ENCODE data around the gene KLHL21. TPM values are rescaled to one million over a fixed set of nuclear protein-coding genes. Genes with fewer than 3 reads are reported as not detected.
"Not testable (repeated sequence)": the region's sequence is repeated elsewhere in the genome, so short reads cannot be mapped to it uniquely, and the experiment has no call there.

KLHL21 gene
- total RNA-seq, 2 experiments from 2014 or later = 33.7 to 35.5 TPM

DNA sequence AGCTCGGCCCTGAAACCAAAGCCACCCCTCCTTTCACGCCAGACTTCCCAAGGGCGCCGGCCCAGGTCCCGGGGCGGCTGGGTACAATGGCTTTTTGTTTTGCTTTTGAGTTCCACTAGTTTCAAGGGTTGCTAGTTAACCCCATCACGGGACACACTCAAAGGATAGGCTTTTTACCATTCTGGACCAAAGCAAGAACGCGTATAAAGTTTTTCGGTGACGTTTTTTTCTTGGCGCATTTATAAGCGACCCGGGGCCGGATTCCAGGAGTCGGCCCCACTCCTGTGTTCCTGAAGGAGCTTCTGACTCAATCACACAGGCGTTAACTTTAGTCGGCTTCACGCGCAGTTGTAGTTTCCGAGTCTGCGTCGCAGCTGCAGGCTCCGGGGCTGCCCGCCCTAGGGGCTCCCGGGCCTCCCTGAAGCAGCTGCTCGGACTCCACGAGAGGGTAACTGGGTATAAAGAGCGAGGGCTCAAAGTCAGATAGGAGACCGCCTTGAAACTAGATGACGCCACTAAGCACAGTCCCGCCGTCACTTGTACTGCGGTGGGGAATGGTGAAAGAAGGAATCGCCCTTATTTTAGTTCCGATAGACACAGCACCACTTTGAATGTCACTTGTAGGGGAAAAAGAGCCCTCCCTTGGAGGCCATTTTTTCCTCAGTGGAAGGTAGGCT lies 707 bp upstream of the KLHL21 start:
- ChIA-PET POLR2A (interaction anchor here (0.5 to 3.5 kb wide), 9 partner anchors 9 to 138 kb away, joined by 3 to 20 read pairs (median 4); partner anchors contain the start of genes DNAJC11, NOL9, PHF13 and TAS1R1), CTCF (interaction anchor here (1.1 to 4.2 kb wide), 5 partner anchors 9 to 49 kb away, joined by 4 to 17 read pairs (median 4); partner anchors contain the start of genes NOL9, TAS1R1 and ZBTB48)

DNA sequence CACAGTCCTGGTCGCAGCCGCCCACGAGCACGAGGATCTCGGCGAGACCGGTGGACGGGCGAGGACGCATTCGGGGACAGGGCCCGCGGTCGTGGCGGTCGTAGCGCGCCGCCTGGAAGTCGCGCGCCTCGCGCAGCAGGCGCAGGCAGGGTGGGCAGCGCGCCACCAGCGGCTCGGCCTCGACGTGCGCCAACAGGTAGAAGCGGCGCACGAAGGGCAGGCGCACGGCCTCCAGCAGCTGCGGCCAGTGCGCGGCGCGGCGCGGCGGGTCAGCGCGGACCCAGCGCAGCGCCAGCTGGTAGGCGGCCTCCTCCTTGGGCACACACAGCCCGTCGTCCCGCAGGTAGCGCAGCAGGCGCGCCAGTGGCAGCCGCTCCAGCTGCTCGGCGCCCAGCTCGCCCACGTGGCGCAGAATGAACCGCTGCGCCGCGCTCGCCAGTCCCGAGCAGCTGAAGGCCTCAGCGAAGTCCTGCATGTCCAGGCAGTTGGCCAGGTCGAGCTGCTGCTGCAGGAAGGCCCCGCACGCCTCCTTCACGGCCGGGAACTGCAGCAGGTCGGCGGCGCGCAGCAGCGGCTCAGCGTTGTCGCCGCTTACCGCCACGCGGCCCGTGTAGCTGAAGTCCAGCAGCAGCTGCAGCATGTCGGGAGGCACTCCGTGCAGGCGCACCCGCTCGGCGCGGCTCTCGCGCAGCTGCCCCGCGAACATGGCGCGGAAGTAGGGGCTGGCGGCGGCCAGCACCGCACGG lies 573 bp downstream of the KLHL21 start:
- ChIA-PET POLR2A (interaction anchor here (0.7 to 3.5 kb wide), 6 partner anchors 10 to 48 kb away, joined by 3 to 20 read pairs (median 11); partner anchors contain the start of genes NOL9, PHF13, TAS1R1 and ZBTB48), CTCF (interaction anchor here (0.7 to 4.2 kb wide), 5 partner anchors 10 to 67 kb away, joined by 3 to 17 read pairs (median 4); partner anchors contain the start of genes NOL9, TAS1R1, THAP3 and ZBTB48)

DNA sequence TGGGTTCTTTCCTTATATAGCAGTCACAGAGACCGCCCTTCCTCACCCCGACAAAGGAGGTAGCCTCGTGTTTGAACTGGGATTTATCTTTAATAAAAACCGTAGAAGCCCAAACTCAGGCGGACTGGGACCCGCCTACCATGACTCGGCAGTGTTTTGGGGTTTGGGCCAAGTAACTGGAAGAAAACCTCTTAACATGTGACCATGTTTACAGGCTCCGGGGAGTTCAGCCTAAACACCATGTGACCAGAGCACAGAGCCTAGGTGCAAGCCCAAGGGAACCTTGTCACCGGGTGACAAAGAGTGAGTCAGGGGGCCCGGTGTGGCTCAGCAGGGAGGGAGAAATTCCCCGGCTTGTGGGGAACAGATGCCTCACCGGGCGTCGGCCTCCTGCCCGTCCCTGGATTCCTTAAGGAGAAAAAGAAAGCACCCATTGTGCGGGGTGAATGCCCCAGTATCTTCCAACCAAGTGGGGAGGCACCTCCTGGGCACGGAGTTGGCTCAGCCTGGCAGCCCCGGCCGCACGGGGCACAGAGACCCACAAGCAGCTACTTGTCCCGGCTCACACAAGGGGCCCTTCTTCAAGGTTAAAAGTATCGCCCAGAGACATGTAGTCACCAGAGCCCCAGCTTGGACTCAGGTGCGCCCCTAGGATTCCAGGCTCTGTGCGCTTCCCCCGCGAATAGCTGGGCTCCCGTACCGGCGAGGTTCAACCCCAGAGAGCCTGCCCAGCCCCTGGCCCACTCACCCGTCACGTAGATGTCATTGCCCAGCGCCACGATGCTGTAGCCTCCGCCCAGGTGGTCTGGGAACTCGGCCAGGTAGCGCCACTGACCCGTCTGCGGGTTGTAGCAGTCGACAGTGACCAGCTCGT lies 1.4 kb downstream of the KLHL21 start:
- ChIA-PET POLR2A (interaction anchor here (0.7 to 3.5 kb wide), 6 partner anchors 10 to 48 kb away, joined by 3 to 20 read pairs (median 11); partner anchors contain the start of genes NOL9, PHF13, TAS1R1 and ZBTB48), CTCF (interaction anchor here (1.4 to 4.2 kb wide), 3 partner anchors 11 to 46 kb away, joined by 3 to 17 read pairs (median 10); partner anchors contain the start of genes NOL9, TAS1R1 and THAP3)

DNA sequence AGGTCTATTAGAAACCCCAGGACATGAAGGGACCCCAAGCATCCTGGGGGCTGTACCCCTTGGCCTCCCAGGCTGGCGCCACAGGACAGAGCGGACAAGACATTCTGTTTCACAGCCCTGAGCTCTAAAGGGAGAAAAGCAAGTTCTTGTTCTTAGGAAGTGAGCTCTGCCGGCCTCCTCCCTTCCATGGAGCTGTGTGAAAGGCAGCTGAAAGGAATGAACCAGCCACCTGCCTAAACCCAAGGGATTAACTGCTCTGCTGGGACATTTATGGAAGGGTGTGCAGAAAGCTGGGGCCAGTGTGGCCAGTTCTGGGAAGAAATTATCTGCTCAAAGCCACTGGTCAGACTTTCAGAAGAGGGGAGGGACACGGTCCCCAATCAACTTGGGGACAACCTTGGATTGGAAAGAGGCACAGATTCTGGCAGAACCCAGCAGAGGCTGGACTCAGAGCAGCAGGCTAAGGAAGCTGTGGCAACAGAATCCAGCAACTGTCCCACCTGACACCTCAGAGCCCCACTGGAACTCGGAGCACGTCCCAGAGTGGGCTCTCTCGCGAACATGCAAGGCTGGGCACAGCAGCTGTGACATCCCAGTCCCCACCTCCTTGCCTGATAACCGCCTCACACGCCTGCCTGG lies 2.1 kb downstream of the KLHL21 start:
- ChIA-PET POLR2A (interaction anchor here (2.7 kb wide), 1 partner anchor 20 kb away, joined by 15 read pairs; the partner anchor contains the start of gene ZBTB48), CTCF (interaction anchor here (0.8 to 1.3 kb wide), 2 partner anchors 17 to 178 kb away, joined by 3 to 5 read pairs; no protein-coding TSS in a partner anchor)

DNA sequence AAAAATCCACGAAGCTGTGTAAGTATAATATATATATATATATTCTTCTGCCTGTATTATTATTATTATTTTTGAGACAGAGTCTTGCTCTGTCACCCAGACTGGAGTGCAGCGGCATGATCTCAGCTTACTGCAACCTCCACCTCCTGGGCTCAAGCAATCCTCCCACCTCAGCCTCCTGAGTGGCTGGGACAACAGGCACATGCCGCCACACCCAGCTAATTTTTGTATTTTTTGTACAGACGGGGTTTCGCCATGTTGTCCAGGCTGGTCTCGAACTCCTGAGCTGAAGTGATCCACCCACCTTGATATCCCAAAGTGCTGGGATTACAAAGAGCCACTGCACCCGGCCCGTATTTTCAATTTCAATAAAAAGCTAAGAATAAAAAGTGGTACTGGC lies 2.7 kb downstream of the KLHL21 start:
- POLR2A ChIA-PET = not testable (repeated sequence)

DNA sequence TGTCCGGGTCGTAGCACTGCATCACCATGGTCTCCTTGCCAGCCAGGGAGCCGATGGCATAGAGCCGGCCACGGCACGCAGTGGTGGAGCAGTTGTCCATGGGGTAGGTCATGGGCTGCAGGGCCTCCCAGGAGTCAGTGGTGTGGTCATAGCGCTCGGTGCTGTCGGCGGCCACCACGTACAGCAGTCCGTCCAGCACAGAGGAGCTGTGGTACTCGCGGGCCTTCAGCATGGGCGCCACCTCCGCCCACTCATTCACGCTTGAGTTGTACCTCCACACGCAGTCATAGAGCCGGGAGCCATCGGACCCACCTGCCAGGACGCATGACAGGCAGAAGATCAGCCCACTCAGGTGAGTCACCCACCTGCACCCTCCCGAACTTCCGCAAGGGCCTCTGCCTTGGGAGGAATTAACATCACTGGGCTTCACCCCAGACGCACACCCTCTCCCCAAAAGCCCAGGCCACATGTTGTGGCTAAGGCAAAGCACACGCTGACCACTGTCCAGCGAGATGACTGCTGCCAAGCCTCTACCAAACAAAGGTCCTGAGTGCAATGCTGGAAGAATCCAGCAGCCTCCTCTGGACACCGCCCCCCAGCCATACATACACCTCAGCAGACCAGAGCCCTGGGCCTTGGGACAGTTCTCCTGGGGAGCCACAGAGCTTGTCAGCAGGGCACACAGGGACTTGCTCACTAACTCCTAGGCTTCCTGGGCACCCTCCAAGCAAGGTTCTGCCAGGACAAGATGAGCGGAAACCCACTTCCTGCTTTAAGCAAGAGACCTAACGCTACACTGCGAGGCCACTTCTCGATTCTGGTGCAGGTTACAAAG lies 3.3 kb downstream of the KLHL21 start:
- CTCF ChIA-PET = interaction anchor here (0.8 to 1.3 kb wide), 2 partner anchors 16 to 177 kb away, joined by 3 to 5 read pairs; no protein-coding TSS in a partner anchor
- POLR2A ChIA-PET = no interaction called here

More for the DNA sequence above, 2.7 kb downstream of the KLHL21 start:
- CTCF ChIA-PET = interaction anchor here (0.8 to 1.3 kb wide), 2 partner anchors 16 to 178 kb away, joined by 3 to 5 read pairs; no protein-coding TSS in a partner anchor

DNA sequence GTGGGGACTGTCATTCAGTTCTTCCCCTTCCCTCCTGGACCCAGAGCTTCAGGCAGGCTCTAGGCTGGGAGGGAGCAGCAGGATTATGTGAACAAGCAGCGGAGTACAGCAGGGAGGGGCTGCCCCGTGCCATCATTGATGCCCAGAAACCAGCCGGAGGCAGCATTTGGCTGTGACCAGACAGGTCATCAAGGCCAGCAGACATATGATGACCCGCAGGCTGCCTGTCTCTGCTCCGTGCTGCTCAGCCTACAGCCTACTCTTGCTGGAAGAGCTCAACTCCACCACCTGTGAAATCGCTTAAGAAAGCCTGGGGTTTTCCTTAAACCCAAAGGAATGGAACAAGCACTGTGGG lies 4.9 kb downstream of the KLHL21 start:
- CTCF ChIA-PET = no interaction called here
- POLR2A ChIA-PET = no interaction called here

DNA sequence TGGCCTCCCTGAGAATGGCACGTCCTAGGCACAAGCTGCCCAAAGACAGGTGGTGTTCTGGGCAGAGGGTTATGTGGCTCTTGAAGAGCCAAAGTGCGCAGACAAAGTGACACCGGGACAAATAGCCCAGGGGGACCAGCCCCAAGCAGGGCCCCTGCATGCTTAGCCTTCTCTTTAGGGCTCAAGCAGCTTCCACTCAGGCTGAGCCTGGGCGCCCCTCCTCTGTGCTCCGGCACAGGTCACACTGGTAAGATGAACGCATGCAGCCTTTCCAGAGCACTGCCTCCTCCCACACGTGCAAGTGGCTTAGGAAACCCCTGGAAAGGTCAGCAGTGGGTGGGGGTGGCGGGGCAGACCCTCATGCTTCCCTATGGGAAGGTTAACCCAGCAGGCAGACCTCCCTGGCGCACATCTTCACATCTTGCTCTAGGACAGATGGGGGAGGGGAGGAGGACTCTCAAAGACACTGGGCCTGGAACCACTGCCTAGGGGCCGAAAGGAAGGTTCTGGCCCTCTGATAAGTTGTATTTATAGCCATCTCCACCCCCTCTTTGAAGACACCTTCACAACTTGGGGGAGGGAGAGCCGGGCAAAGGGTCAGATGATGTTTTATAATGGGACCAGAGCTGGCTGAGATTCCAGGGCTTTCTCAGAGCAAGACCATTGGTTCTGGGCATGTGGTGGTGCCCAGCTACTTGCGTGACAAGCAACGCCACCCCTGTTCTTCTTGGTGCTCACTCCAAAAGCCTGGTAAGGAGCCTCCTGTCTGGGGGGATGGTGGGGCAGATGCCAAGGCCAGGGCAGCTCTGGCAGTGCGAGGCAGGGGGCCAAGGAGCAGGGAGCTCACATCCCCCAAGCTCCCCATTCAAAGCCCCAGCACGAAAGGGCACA lies 5.5 kb downstream of the KLHL21 start:
- ChIA-PET POLR2A (no interaction called here), CTCF (no interaction called here)

DNA sequence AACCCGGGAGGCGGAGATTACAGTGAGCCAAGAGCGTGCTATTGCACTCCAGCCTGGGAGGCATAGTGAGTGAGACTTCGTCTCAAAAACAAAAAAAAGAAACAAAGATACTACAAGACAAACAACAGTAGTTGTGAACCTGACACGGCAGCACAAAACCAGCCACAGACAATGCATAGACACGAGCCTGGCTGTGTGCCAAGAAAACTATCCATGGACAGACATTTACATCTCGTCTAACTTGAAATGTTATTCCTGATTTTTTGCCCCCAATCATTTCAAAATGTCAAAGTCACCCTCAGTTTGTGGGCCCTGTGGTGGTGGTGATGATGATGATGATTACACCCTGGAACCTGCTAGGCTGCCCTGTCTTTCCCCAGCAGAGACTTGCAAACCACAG lies 6.3 kb downstream of the KLHL21 start:
- CTCF ChIA-PET = no interaction called here
- POLR2A ChIA-PET = no interaction called here

DNA sequence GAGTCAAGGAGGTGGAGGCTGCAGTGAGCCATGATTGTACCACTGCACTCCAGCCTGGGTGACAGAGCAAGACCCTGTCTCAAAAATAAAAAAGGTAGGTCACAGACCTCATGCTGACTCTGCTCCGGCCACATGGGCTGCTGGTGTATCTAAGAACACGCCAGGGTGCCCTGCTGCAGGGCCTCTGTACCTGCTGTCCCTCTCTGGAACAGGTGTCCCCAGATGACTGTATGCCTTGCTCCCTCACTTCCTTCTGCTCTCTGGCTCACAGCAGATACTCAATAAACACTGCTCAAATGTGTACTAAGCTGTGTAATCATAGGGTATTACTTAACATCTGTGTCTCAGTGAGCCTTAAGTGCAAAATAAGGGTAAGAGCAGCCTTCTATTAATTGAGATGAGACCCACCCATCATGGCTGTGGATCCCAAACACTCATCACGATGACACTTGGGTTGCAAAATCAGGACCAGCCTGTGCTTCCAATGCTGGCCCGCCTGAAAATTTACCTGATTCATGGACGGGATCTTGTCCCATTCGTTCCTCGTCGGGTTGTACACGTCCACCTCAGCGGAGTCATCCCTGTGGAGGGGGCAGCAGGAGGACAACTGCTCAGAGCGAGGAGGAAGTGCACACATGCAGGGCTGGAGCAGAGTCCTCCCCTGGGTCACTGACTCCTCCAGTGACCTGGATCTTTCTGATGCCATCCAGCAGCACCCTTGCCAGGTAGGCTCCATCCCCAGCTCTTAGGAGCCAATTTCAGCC lies 7.5 kb downstream of the KLHL21 start:
- POLR2A ChIA-PET = no interaction called here

DNA sequence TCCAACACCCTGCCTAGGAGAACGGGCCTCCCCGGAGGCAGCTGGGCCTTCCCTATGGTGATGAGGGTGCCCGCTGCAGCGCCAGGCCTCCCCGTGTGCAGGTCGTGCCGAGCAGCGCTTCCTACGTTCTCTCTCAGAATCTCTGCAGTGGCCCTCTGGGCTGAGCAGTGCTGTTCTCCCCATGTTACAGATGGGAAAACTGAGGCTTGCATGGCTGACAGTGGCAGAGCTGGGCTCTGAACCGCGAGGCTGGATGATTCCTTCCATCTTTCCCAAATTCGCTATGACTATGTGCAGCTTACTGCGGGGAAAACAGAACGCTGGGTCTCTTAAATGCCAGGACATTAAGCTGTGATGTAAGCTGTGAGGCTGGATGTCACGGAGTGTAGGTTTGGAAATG lies 8.9 kb downstream of the KLHL21 start:
- ChIA-PET POLR2A (no interaction called here), CTCF (interaction anchor here (0.7 kb wide), 1 partner anchor 31 kb away, joined by 3 read pairs; the partner anchor contains the start of gene THAP3)

More for the DNA sequence above, 7.5 kb downstream of the KLHL21 start:
- CTCF ChIA-PET = no interaction called here

DNA sequence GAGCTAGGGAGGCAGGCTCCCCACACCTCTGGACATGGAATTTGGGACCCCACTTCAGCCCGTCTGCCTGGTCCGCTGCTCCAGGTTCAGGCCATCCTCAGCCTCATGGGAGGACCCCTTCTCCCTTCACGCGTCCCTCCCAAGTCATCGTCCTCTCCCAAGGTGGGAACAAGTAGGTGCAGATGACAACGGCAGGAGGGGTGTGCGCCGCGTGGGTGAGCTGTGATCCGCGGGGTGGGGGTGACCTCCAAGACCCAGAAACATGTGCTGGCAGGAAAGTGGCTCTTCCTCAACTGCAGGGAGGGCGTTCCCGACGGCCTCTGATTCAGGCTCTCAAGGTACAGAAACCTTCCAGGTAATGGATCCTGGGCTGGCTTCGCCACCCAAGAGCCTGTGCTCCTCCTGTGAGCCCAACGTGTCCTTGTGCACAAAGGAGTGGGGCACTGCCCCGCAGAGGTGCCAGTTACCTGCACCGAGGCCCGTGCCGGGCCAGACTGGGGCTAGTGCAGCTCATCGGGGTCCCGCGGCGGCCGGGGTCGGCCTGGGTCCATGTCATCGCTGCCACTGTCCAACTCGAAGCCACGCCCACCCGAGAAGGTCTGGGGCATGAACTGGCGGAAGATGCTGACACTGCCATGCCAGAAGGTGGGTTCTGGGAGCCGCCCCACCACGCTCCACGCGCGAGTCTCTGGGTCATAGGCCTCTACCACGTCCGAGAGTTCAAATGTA lies 9.6 kb downstream of the KLHL21 start:
- ChIA-PET POLR2A (no interaction called here), CTCF (no interaction called here)

DNA sequence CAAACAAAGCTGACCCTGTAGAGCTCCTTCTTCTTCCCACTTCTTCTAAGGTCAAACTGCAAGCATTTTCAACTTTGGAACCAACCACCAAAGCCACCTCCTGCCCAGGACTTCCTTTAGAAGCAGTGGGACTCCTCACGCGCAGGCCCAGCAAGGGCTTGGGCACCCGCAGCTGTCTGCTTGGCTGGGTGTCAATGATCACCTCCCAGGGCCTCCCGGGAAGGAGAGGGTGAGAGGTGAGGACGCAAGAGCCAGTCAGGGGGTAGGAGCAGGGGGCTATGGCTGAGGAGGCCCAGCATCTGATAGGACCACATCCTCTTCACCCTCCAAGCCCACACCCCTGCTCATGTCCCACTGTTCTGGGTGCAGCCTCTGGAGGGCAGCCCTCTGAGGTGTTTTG lies 10.2 kb downstream of the KLHL21 start:
- CTCF ChIA-PET = no interaction called here
- POLR2A ChIA-PET = interaction anchor here (0.7 kb wide), 1 partner anchor 11 kb away, joined by 3 read pairs; no protein-coding TSS in a partner anchor

DNA sequence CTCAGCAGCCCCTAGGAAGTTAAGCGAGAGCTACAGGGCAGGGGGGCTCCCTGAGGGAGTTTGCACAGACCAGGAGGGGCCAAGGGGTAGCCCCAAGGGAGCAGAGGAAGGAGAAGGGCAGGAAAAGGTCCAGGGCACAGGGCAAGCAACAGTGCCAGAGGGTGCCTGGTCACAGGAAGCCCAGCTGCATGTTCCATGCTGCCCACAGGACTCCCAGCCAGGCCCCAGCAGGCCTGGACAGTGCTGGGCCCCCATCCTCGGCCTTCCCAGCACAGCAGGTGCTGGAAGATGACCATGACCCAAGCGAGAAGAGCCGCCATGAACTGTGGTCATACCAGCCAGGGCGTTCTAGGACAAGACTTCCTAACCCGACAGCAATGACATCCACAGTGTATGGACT lies 11.0 kb downstream of the KLHL21 start:
- CTCF ChIA-PET = no interaction called here

DNA sequence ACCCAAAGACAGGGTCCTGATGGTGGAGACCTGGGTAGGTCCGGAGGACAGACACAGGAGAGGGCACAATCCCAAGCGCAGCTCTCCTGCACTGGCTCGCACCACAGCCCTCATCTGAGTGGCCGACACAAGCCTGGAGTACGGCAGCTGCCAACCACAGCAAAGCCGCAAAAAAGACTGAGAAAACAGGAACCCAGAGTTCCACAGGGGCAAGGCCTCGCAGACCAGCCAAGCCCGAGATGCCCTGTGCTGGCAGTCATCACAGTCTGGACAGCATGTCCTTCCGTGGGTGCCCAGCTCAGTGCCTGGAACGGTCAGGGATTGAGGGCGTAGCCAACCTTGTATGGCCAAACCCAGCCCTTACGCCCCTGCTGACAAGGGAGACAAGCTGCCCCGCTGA lies 11.4 kb downstream of the KLHL21 start:
- POLR2A ChIA-PET = interaction anchor here (0.7 kb wide), 1 partner anchor 11 kb away, joined by 4 read pairs; the partner anchor contains the start of gene ZBTB48
- CTCF ChIA-PET = no interaction called here

More for the DNA sequence above, 11.0 kb downstream of the KLHL21 start:
- POLR2A ChIA-PET = interaction anchor here (0.5 to 0.7 kb wide), 3 partner anchors 11 to 104 kb away, joined by 3 to 4 read pairs (median 3); partner anchors contain the start of gene ZBTB48
